Measurements from ENCODE around the gene TPD52L2.

The TPD52L2 gene

GRCh38 chr20:63920226-63920625 is 55.2 kb downstream of the TPD52L2 start:
- no peak for TF ChIP-seq CTCF (IDR thresholded peaks at IDR 0.05; ENCODE audit: low read length)
- no peak for TF ChIP-seq EZH2 (IDR thresholded peaks at IDR 0.05; ENCODE audit: borderline replicate concordance, low read length)
- no peak overlapping the region for H3K4me3 ChIP-seq (ENCODE audit: low read depth, low read length, poor library complexity, severe bottlenecking)
- no peaks in the 10 kb centered on the region for H3F3A ChIP-seq (ENCODE audit: insufficient read depth, low read length)
- H4K20me1 ChIP-seq (ENCODE audit: insufficient read depth, low read length) = no peaks in the 10 kb centered on the region
- H3K9ac ChIP-seq (ENCODE audit: low read length) = no peak overlapping the region
- H3K4me1 ChIP-seq (ENCODE audit: insufficient read depth, low read length, severe bottlenecking) = peaks cover 24% of the 10 kb centered on the region
- no peaks in the 10 kb centered on the region for H3K27me3 ChIP-seq (ENCODE audit: insufficient read depth, low read length)
- no peaks in the 10 kb centered on the region for H3K9me3 ChIP-seq (ENCODE audit: low read length)
- peaks cover 11% of the 10 kb centered on the region for H3K79me2 ChIP-seq (ENCODE audit: insufficient read depth, low read length)
- H3K9me2 ChIP-seq (ENCODE audit: low read depth, low read length) = no peaks in the 10 kb centered on the region
- peaks cover 12% of the 10 kb centered on the region; the same call in 1 of the 2 replicates for H3K36me3 ChIP-seq (ENCODE audit: insufficient read depth, low read length)
- H2AFZ ChIP-seq (ENCODE audit: low read length) = no peak overlapping the region
- no peak overlapping the region for H3K4me2 ChIP-seq (ENCODE audit: low read length)
- H3K27ac ChIP-seq (ENCODE audit: low read depth, low read length, poor library complexity, severe bottlenecking) = no peak overlapping the region

- TF ChIP-seq EZH2 (IDR thresholded peaks at IDR 0.05; ENCODE audit: borderline replicate concordance, low read length) (no peak), CTCF (IDR thresholded peaks at IDR 0.05; ENCODE audit: low read length) (no peak)
- Histone ChIP-seq H3K4me3 (ENCODE audit: low read depth, low read length, poor library complexity, severe bottlenecking) (no peak overlapping the region), H3K27ac (ENCODE audit: low read depth, low read length, poor library complexity, severe bottlenecking) (no peak overlapping the region), H3K79me2 (ENCODE audit: insufficient read depth, low read length) (peaks cover 4% of the 10 kb centered on the region), H3K4me2 (ENCODE audit: low read length) (no peak overlapping the region), H3F3A (ENCODE audit: insufficient read depth, low read length) (no peaks in the 10 kb centered on the region), H3K4me1 (ENCODE audit: insufficient read depth, low read length, severe bottlenecking) (peaks cover 5% of the 10 kb centered on the region), H3K9me3 (ENCODE audit: low read length) (no peaks in the 10 kb centered on the region), H3K27me3 (ENCODE audit: insufficient read depth, low read length) (no peaks in the 10 kb centered on the region), H3K36me3 (ENCODE audit: insufficient read depth, low read length) (peaks cover 29% of the 10 kb centered on the region), H3K9ac (ENCODE audit: low read length) (no peak overlapping the region), H4K20me1 (ENCODE audit: insufficient read depth, low read length) (no peaks in the 10 kb centered on the region), H3K9me2 (ENCODE audit: low read depth, low read length) (no peaks in the 10 kb centered on the region), H2AFZ (ENCODE audit: low read length) (no peak overlapping the region)
Observed at GRCh38 chr20:63923651-63924050, 58.6 kb downstream of the TPD52L2 start.

DNA sequence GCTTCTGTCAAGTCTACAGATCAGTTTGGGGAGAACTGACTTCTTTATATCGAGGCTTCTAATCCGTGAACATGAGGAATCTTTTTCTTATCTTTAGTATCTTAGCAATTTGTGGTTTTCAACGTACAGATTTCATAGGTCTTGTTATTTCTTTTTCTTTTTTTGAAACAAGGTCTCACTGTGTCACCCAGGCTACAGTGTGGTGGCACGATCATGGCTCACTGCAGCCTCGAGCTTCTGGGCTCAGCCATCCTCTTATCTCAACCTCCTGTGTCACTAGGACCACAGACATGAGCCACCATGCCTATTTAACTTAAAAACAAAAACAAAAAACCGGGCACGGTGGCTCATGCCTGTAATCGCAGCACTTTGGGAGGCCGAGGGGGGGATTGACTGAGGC is 59.2 kb downstream of the TPD52L2 start:
- Histone ChIP-seq H3K4me1 (ENCODE audit: insufficient read depth, low read length, severe bottlenecking) (no peaks in the 10 kb centered on the region), H3K4me3 (ENCODE audit: low read depth, low read length, poor library complexity, severe bottlenecking) (no peak overlapping the region), H3K36me3 (ENCODE audit: insufficient read depth, low read length) (peaks cover 29% of the 10 kb centered on the region), H3K9ac (ENCODE audit: low read length) (no peak overlapping the region), H3K79me2 (ENCODE audit: insufficient read depth, low read length) (peaks cover 4% of the 10 kb centered on the region; the same call in 1 of the 2 replicates), H3K9me3 (ENCODE audit: low read length) (no peaks in the 10 kb centered on the region), H4K20me1 (ENCODE audit: insufficient read depth, low read length) (no peaks in the 10 kb centered on the region), H3F3A (ENCODE audit: insufficient read depth, low read length) (no peaks in the 10 kb centered on the region), H3K4me2 (ENCODE audit: low read length) (no peak overlapping the region), H3K27me3 (ENCODE audit: insufficient read depth, low read length) (no peaks in the 10 kb centered on the region), H3K27ac (ENCODE audit: low read depth, low read length, poor library complexity, severe bottlenecking) (no peak overlapping the region), H3K9me2 (ENCODE audit: low read depth, low read length) (no peaks in the 10 kb centered on the region), H2AFZ (ENCODE audit: low read length) (no peak overlapping the region)
- no peak for TF ChIP-seq EZH2 (IDR thresholded peaks at IDR 0.05; ENCODE audit: borderline replicate concordance, low read length)
- no peak for TF ChIP-seq CTCF (IDR thresholded peaks at IDR 0.05; ENCODE audit: low read length)

Measured in OCI-LY1 (cell line).